ENCODE data around the gene PRAME. TPM values are rescaled to one million over a fixed set of nuclear protein-coding genes. Genes with fewer than 3 reads are reported as not detected.
"Not testable (repeated sequence)": the region's sequence is repeated elsewhere in the genome, so short reads cannot be mapped to it uniquely, and the experiment has no call there.

The PRAME gene
- total RNA-seq, result not detected

GRCh38 chr22:22558972-22559603, at the start of gene PRAME:
PRAME (minus strand) TSS chr22:22559265; CDS start chr22:22556832, 2,433 bp downstream.
- peak; percentile 32 for DNase-seq

- DNase-seq, result not testable (repeated sequence)
Measured at GRCh38 chr22:22608022-22608421, 49.0 kb upstream of the PRAME start.

GRCh38 chr22:22605074-22605404, 46.0 kb upstream of the PRAME start:
- no peak for DNase-seq

GRCh38 chr22:22604326-22605073, 45.4 kb upstream of the PRAME start:
- DNase-seq, result no peak

GRCh38 chr22:22603470-22603947, 44.4 kb upstream of the PRAME start:
- no peak for DNase-seq

GRCh38 chr22:22600531-22601261, 41.6 kb upstream of the PRAME start:
- DNase-seq, result peak; percentile 86

GRCh38 chr22:22599248-22599647, 40.2 kb upstream of the PRAME start:
- no peak for DNase-seq

- DNase-seq, result no peak
Measured at GRCh38 chr22:22598144-22598543, 39.1 kb upstream of the PRAME start.

GRCh38 chr22:22595001-22595835, 36.2 kb upstream of the PRAME start:
- DNase-seq, result no peak

- DNase-seq, result peak; percentile 70
Measured at GRCh38 chr22:22593964-22594656, 35.0 kb upstream of the PRAME start.

- no peak for DNase-seq
Measured at GRCh38 chr22:22593250-22593649, 34.2 kb upstream of the PRAME start.

- DNase-seq, result peak; percentile 19
Measured at GRCh38 chr22:22591348-22592299, 32.6 kb upstream of the PRAME start.

GRCh38 chr22:22590136-22590891, 31.2 kb upstream of the PRAME start:
- no peak for DNase-seq

GRCh38 chr22:22588485-22589164, 29.6 kb upstream of the PRAME start:
- no peak for DNase-seq

- no peak for DNase-seq
Measured at GRCh38 chr22:22587577-22588188, 28.6 kb upstream of the PRAME start.

- DNase-seq, result no peak
Measured at GRCh38 chr22:22584722-22585121, 25.7 kb upstream of the PRAME start.

- DNase-seq, result no peak
Measured at GRCh38 chr22:22583030-22583429, 24.0 kb upstream of the PRAME start.

GRCh38 chr22:22581524-22581923, 22.5 kb upstream of the PRAME start:
- DNase-seq, result not testable (repeated sequence)

Data from tongue (tissue), 2 donors.